Measurements from ENCODE around the gene PPFIA3.

Gene PPFIA3

GRCh38 chr19:49098795-49099194, 20.5 kb upstream of the PPFIA3 start:
- no peak for TF ChIP-seq CTCF (IDR thresholded peaks at IDR 0.05)
- H3K27ac ChIP-seq, result no peak overlapping the region
- H3K4me3 ChIP-seq (ENCODE audit: low read depth in 1 of 2, low read length in 1 of 2), result no peak overlapping the region
- H3K4me1 ChIP-seq (ENCODE audit: control insufficient read depth in 1 of 2, insufficient read depth in 1 of 2, low read depth in 1 of 2, low read length in 1 of 2), result no peaks in the 10 kb centered on the region
- peaks cover 93% of the 10 kb centered on the region for H3K36me3 ChIP-seq
- H3K27me3 ChIP-seq, result no peaks in the 10 kb centered on the region
- no peaks in the 10 kb centered on the region for H3K9me3 ChIP-seq

DNA sequence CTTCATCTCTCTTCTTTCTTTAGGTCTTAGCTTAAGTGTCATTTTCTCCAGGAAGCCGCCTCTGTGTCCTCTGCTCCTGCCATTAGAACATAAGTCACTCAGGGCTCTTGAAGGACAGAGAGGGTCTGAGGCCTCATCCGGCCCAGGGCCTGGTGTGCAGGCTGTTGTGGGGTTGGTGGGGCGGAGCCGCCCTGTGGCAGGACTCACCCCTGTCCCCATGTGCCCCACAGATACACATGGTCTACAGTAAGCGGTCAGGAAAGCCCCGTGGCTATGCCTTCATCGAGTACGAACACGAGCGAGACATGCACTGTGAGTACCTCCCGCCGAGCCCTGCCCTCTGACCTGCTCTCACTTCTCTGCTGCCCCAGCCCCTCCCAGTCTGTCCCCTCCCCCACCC, 18.2 kb upstream of the PPFIA3 start:
- no peak for TF ChIP-seq CTCF (IDR thresholded peaks at IDR 0.05)

GRCh38 chr19:49102303-49102702, 17.0 kb upstream of the PPFIA3 start:
- Histone ChIP-seq H3K4me1 (ENCODE audit: control insufficient read depth in 1 of 2, insufficient read depth in 1 of 2, low read depth in 1 of 2, low read length in 1 of 2) (no peaks in the 10 kb centered on the region), H3K27ac (no peak overlapping the region), H3K27me3 (no peaks in the 10 kb centered on the region), H3K36me3 (peaks cover 95% of the 10 kb centered on the region), H3K4me3 (ENCODE audit: low read depth in 1 of 2, low read length in 1 of 2) (no peak overlapping the region), H3K9me3 (no peaks in the 10 kb centered on the region)
- TF ChIP-seq CTCF (IDR thresholded peaks at IDR 0.05), result no peak

More for the DNA sequence above, 18.2 kb upstream of the PPFIA3 start:
- no peaks in the 10 kb centered on the region for H3K9me3 ChIP-seq
- no peaks in the 10 kb centered on the region for H3K4me1 ChIP-seq (ENCODE audit: control insufficient read depth in 1 of 2, insufficient read depth in 1 of 2, low read depth in 1 of 2, low read length in 1 of 2)
- peaks cover 95% of the 10 kb centered on the region for H3K36me3 ChIP-seq
- no peak overlapping the region for H3K4me3 ChIP-seq (ENCODE audit: low read depth in 1 of 2, low read length in 1 of 2)
- no peak overlapping the region for H3K27ac ChIP-seq
- H3K27me3 ChIP-seq, result no peaks in the 10 kb centered on the region

GRCh38 chr19:49103331-49104085, 15.8 kb upstream of the PPFIA3 start:
- no peaks in the 10 kb centered on the region for H3K27me3 ChIP-seq
- no peak for TF ChIP-seq CTCF (IDR thresholded peaks at IDR 0.05)
- H3K36me3 ChIP-seq, result peaks cover 98% of the 10 kb centered on the region
- no peaks in the 10 kb centered on the region for H3K4me1 ChIP-seq (ENCODE audit: control insufficient read depth in 1 of 2, insufficient read depth in 1 of 2, low read depth in 1 of 2, low read length in 1 of 2)
- H3K4me3 ChIP-seq (ENCODE audit: low read depth in 1 of 2, low read length in 1 of 2), result no peak overlapping the region
- H3K9me3 ChIP-seq, result no peaks in the 10 kb centered on the region
- H3K27ac ChIP-seq, result no peak overlapping the region

DNA sequence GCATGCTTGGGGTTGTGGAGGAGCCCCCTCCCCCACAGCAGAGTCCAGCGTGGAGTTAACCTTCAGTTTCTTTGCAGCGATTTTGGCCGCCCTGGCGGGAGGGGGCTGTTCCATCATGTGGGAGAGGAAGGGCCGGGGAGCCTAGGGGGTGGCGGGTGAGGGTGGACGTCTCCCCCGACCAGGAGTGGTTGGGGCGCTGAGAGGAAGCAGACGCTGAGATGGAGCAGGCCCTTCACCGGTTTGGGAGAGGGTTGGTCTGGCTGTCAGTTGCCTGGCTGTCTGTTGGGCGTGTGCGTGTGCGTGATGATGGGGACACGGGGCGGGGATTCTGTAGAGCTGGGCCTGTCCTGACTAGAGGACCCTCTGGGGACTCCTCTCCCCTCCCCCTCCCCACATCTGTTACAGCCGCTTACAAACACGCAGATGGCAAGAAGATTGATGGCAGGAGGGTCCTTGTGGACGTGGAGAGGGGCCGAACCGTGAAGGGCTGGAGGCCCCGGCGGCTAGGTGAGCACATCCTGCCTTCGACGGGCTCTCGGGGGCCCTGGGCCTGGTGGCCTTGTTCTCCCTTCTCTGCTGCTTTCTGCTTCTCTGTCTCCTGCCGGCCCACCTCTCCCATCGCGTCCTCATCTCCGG, 15.0 kb upstream of the PPFIA3 start:
- Histone ChIP-seq H3K4me1 (ENCODE audit: control insufficient read depth in 1 of 2, insufficient read depth in 1 of 2, low read depth in 1 of 2, low read length in 1 of 2) (no peaks in the 10 kb centered on the region), H3K4me3 (ENCODE audit: low read depth in 1 of 2, low read length in 1 of 2) (no peak overlapping the region), H3K9me3 (no peaks in the 10 kb centered on the region), H3K27ac (no peak overlapping the region), H3K27me3 (no peaks in the 10 kb centered on the region), H3K36me3 (peaks cover 96% of the 10 kb centered on the region)
- no peak for TF ChIP-seq CTCF (IDR thresholded peaks at IDR 0.05)
